ENCODE data around the gene ALAS1. TPM values are rescaled to one million over a fixed set of nuclear protein-coding genes. Genes with fewer than 3 reads are reported as not detected.

ALAS1 gene
- total RNA-seq, 1 experiment from 2014 or later, result 53.1 TPM

GRCh38 chr3:52153389-52154096 is 44.4 kb upstream of the ALAS1 start:
- Histone ChIP-seq H3K36me3 (ENCODE audit: control insufficient read depth, insufficient read depth, low read length) (peaks cover 5% of the 10 kb centered on the region), H3K27me3 (replicated peaks; ENCODE audit: control insufficient read depth, insufficient read depth, low read length) (no peaks in the 10 kb centered on the region), H3K4me1 (peaks cover 11% of the 10 kb centered on the region), H3K9me3 (no peaks in the 10 kb centered on the region), H3K4me3 (ENCODE audit: low read depth, low read length) (peak overlapping the region; percentile 88)
- peaks cover 6% of the 10 kb centered on the region for H3K36me3 Mint-ChIP-seq (ENCODE audit: insufficient read depth, unreplicated experiment)
- no peak for TF ChIP-seq CTCF (IDR thresholded peaks at IDR 0.05; ENCODE audit: insufficient read depth in 1 of 2, low read depth in 1 of 2, low read length in 1 of 2, severe bottlenecking in 1 of 2, unreplicated experiment in 1 of 2)
- POLR2A ChIA-PET, result interaction anchor here (1.2 to 1.7 kb wide), 6 partner anchors 43 to 170 kb away, joined by 4 to 17 read pairs (median 9); partner anchors contain the start of genes ACY1, GLYCTK, RPL29 and WDR82
- no peaks in the 10 kb centered on the region for H3K27me3 Mint-ChIP-seq (ENCODE audit: insufficient read depth, unreplicated experiment)
- DNase-seq, result peak; percentile 64 to 77
- H3K27ac Mint-ChIP-seq (ENCODE audit: unreplicated experiment), result peak overlapping the region; percentile 98
- no peaks in the 10 kb centered on the region for H3K9me3 Mint-ChIP-seq (ENCODE audit: unreplicated experiment)
- BruUV-seq (replicated peaks), result no TSS peak
- no peaks in the 10 kb centered on the region for H3K4me1 Mint-ChIP-seq (ENCODE audit: low read depth, unreplicated experiment)
- intact Hi-C loops (cut with micrococcal nuclease; ENCODE audit: unreplicated experiment), result loop anchor here (2.0 to 5.0 kb wide), 3 partner anchors 44 to 97 kb away; partner anchors contain the start of genes ALAS1 and DUSP7
- CTCF ChIA-PET, result interaction anchor here (0.9 to 1.3 kb wide), 6 partner anchors 9 to 180 kb away, joined by 3 to 12 read pairs (median 6); partner anchors contain the start of genes ABHD14B and ACY1
- H3K4me3 Mint-ChIP-seq (ENCODE audit: unreplicated experiment), result peak overlapping the region; percentile 95

- ChIA-PET POLR2A (interaction anchor here (0.7 to 1.7 kb wide), 14 partner anchors 17 to 1419 kb away, joined by 3 to 17 read pairs (median 6); partner anchors contain the start of genes ACY1, GLYCTK, RPL29 and UQCC5), CTCF (interaction anchor here (0.6 to 1.3 kb wide), 17 partner anchors 10 to 212 kb away, joined by 3 to 12 read pairs (median 5); partner anchors contain the start of genes ABHD14B, ACY1, DUSP7 and PARP3)
- intact Hi-C loops (cut with micrococcal nuclease; ENCODE audit: unreplicated experiment), result loop anchor here (2.0 to 5.0 kb wide), 3 partner anchors 43 to 98 kb away; partner anchors contain the start of genes ALAS1 and DUSP7
- DNase-seq, result peak; percentile 92 to 95
- Mint-ChIP-seq H3K4me1 (ENCODE audit: low read depth, unreplicated experiment) (no peaks in the 10 kb centered on the region), H3K27me3 (ENCODE audit: insufficient read depth, unreplicated experiment) (no peaks in the 10 kb centered on the region), H3K9me3 (ENCODE audit: unreplicated experiment) (no peaks in the 10 kb centered on the region), H3K4me3 (ENCODE audit: unreplicated experiment) (peak within 1 kb of the TSS; percentile 95), H3K27ac (ENCODE audit: unreplicated experiment) (peak within 1 kb of the TSS; percentile 98), H3K36me3 (ENCODE audit: insufficient read depth, unreplicated experiment) (peaks cover 6% of the 10 kb centered on the region)
- H3K27me3 ChIP-seq (replicated peaks; ENCODE audit: control insufficient read depth, insufficient read depth, low read length), result no peaks in the 10 kb centered on the region
- H3K4me1 ChIP-seq, result peaks cover 11% of the 10 kb centered on the region
- H3K36me3 ChIP-seq (ENCODE audit: control insufficient read depth, insufficient read depth, low read length), result no peaks in the 10 kb centered on the region; the same call in none of the 2 replicates
- no peak for TF ChIP-seq CTCF (IDR thresholded peaks at IDR 0.05; ENCODE audit: insufficient read depth in 1 of 2, low read depth in 1 of 2, low read length in 1 of 2, severe bottlenecking in 1 of 2, unreplicated experiment in 1 of 2)
- H3K9me3 ChIP-seq, result no peaks in the 10 kb centered on the region
- no TSS peak for BruUV-seq (replicated peaks)
- H3K4me3 ChIP-seq (ENCODE audit: low read depth, low read length), result peak within 1 kb of the TSS; percentile 88
These were observed 43.5 kb upstream of the ALAS1 start, which contains the start of gene POC1A for GRCh38 chr3:52154135-52155094. Gene POC1A, minus strand, starts transcription at chr3:52154423. Its CDS starts 51 bp downstream, at chr3:52154372.

Data from Caco-2 (cell line).